ENCODE data around the gene CIAO3.

Gene CIAO3

DNA sequence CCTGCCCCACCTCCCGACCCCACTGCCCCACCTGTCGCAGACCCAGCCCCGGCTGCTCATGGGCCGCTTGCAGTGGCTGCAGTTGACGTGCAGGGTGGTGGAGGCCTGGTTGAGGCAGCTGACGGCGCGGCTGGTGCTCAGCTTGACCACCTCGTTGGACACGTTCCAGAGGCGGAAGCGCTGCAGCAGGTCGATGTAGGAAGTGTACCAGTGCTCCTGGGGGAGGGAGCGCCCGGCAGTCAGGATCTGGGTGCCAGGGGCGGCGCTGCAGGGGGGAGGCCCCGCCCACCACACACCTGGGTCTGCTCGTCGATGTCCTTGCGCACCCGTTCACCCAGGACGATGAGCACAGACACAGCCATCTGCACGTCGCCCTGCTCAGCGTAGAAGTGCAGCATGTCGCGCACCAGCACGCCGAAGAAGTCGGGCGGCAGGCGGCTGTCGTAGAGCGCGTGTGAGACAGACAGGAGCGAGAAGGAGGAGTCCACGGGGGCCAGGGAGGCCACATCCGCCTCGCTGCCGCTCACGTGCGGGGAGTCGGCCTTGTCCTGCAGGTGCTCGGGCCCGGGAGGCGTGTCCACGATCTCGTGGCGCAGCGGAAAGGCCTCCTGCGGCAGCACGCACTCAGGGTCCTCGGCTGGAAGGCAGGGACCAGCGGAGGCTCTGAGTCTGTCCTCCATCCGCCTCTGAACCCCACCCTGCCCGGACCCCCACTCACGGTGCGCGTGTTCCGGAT lies 55.7 kb downstream of the CIAO3 start:
- TF ChIP-seq, protein P1, sequence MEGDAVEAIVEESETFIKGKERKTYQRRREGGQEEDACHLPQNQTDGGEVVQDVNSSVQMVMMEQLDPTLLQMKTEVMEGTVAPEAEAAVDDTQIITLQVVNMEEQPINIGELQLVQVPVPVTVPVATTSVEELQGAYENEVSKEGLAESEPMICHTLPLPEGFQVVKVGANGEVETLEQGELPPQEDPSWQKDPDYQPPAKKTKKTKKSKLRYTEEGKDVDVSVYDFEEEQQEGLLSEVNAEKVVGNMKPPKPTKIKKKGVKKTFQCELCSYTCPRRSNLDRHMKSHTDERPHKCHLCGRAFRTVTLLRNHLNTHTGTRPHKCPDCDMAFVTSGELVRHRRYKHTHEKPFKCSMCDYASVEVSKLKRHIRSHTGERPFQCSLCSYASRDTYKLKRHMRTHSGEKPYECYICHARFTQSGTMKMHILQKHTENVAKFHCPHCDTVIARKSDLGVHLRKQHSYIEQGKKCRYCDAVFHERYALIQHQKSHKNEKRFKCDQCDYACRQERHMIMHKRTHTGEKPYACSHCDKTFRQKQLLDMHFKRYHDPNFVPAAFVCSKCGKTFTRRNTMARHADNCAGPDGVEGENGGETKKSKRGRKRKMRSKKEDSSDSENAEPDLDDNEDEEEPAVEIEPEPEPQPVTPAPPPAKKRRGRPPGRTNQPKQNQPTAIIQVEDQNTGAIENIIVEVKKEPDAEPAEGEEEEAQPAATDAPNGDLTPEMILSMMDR (IDR thresholded peaks at IDR 0.05; ENCODE audit: extremely low read depth, insufficient read depth, missing control alignments): no peak
- in situ Hi-C loops (cut with MboI; ENCODE audit: low pct_unique_long_range_greater_than_20kb, low sequenced_read_pairs, unreplicated experiment): no loop called here
- DNase-seq (ENCODE audit: low spot score): no peak

GRCh38 chr16:684071-684794 lies 56.6 kb downstream of the CIAO3 start, which contains the start of gene JMJD8:
Gene JMJD8 (minus strand): TSS chr16:684334. CDS start chr16:684319, 15 bp downstream.
- in situ Hi-C loops (cut with MboI; ENCODE audit: low pct_unique_long_range_greater_than_20kb, low sequenced_read_pairs, unreplicated experiment): no loop called here
- TF ChIP-seq, protein P1 (IDR thresholded peaks at IDR 0.05; ENCODE audit: extremely low read depth, insufficient read depth, missing control alignments): no peak
- DNase-seq (ENCODE audit: low spot score): peak; percentile 99

DNA sequence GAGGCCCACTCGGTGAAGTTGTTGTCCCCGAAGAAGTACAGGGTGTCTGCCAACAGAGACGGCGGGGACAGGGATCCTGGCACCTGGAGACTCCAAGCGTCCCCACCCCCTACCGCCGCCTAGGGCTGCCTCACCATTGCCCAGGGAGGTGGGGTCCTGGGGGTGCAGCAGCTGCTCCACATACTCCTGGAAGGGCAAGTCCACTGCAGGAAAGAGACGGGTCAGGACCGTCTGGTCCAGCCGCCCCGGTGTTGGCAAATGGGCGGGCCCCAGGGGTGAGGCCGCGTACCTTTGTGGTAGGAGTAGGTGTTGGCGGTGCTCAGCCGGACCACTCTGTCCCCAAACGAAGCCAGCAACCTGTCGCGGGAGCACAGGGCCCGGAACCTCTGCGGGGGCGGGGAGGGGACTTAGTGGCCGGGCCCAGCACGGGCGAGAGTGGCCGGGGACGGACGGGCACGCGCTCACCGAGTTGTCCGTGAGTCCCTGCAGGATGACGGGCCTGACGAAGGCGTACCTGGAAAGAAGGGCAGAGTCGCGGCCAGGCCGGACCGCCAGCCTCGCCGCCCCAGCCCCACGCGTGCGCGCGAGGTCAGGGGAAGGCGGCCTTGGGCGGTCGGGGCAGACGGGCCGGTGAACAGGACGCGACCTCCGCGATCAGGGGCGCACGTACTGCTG lies 57.3 kb downstream of the CIAO3 start:
- TF ChIP-seq, protein P1 (IDR thresholded peaks at IDR 0.05; ENCODE audit: extremely low read depth, insufficient read depth, missing control alignments): no peak
- DNase-seq (ENCODE audit: low spot score): no peak
- in situ Hi-C loops (cut with MboI; ENCODE audit: low pct_unique_long_range_greater_than_20kb, low sequenced_read_pairs, unreplicated experiment): no loop called here

- in situ Hi-C loops (cut with MboI; ENCODE audit: low pct_unique_long_range_greater_than_20kb, low sequenced_read_pairs, unreplicated experiment): no loop called here
- TF ChIP-seq, protein P1 (IDR thresholded peaks at IDR 0.05; ENCODE audit: extremely low read depth, insufficient read depth, missing control alignments): no peak
- DNase-seq (ENCODE audit: low spot score): no peak
Observed at GRCh38 chr16:682493-683395, 58.1 kb downstream of the CIAO3 start.

GRCh38 chr16:681746-682427 lies 58.9 kb downstream of the CIAO3 start:
- no peak for DNase-seq (ENCODE audit: low spot score)
- in situ Hi-C loops (cut with MboI; ENCODE audit: low pct_unique_long_range_greater_than_20kb, low sequenced_read_pairs, unreplicated experiment): no loop called here
- TF ChIP-seq, protein P1 (IDR thresholded peaks at IDR 0.05; ENCODE audit: extremely low read depth, insufficient read depth, missing control alignments): no peak

Measured in GM13977 (cell line).